ENCODE data around the gene RIC8B. TPM values are rescaled to one million over a fixed set of nuclear protein-coding genes. Genes with fewer than 3 reads are reported as not detected.

Gene RIC8B
- polyA plus RNA-seq, 1 donor (not counting 4 experiments of a cell fraction or from before 2014, with no cell fraction given), result 6.8 TPM

DNA sequence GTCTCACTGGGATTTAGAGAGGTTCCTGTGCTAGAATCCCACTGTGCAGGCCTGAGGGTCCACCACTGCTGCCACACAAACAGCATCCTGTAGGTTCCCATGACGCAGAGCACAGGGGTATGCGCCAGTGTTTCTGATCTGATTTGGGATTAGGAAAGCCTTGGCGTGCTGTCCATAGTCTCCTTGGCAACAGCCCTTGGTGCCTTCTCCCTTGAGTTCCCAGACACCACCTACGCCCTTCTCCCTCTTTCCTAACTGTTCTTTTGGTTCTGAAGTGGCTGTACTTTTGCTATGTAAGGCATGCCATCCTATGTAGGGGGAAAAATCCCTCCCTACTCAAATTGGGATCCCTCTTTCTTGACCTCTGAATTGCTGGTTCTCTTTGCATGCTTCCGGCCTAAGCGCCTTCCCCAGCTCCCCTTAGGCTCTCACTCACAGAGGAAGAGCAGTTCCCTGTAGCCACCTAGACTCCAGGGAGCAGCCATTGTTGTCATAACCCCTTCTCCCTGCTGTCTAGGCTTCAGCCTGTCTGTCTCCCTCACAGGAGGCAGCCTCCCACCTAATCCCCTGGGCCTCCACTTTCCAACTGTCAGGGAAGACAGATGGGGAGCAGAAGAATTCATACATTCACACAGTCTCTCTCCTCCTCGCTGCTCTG is 14.8 kb upstream of the RIC8B start:
- TF ChIP-seq, protein P1, sequence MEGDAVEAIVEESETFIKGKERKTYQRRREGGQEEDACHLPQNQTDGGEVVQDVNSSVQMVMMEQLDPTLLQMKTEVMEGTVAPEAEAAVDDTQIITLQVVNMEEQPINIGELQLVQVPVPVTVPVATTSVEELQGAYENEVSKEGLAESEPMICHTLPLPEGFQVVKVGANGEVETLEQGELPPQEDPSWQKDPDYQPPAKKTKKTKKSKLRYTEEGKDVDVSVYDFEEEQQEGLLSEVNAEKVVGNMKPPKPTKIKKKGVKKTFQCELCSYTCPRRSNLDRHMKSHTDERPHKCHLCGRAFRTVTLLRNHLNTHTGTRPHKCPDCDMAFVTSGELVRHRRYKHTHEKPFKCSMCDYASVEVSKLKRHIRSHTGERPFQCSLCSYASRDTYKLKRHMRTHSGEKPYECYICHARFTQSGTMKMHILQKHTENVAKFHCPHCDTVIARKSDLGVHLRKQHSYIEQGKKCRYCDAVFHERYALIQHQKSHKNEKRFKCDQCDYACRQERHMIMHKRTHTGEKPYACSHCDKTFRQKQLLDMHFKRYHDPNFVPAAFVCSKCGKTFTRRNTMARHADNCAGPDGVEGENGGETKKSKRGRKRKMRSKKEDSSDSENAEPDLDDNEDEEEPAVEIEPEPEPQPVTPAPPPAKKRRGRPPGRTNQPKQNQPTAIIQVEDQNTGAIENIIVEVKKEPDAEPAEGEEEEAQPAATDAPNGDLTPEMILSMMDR (optimal IDR thresholded peaks at IDR 0.05 in 1 of 3, IDR thresholded peaks at IDR 0.05 in 1 of 3, conservative IDR thresholded peaks at IDR 0.05 in 1 of 3; ENCODE audit: extremely low read depth in 1 of 3, insufficient read depth in 2 of 3, low read length in 3 of 3), result no peak
- no peak for TF ChIP-seq EZH2 (IDR thresholded peaks at IDR 0.05; ENCODE audit: low read length)
- H3K27me3 ChIP-seq (ENCODE audit: control insufficient read depth, extremely low read depth, insufficient read depth, low read length), result peaks cover 4% of the 10 kb centered on the region
- no peaks in the 10 kb centered on the region for H3K79me2 ChIP-seq (ENCODE audit: control insufficient read depth, insufficient read depth, low read length)
- no peak overlapping the region for H3K9ac ChIP-seq (ENCODE audit: control insufficient read depth, extremely low read depth, insufficient read depth, low read length)
- H3K27ac ChIP-seq (ENCODE audit: control insufficient read depth, insufficient read depth, low read length), result no peak overlapping the region
- DNase-seq (ENCODE audit: low read depth, low spot score) (no peak), FAIRE-seq (no peak)
- no peaks in the 10 kb centered on the region for H4K20me1 ChIP-seq (ENCODE audit: control insufficient read depth, extremely low read depth, insufficient read depth, low read length)
- H3K4me1 ChIP-seq (ENCODE audit: control insufficient read depth, extremely low read depth, insufficient read depth, low read length), result no peaks in the 10 kb centered on the region
- no peaks in the 10 kb centered on the region for H3K36me3 ChIP-seq (ENCODE audit: control insufficient read depth in 2 of 2, extremely low read depth in 1 of 2, insufficient read depth in 2 of 2, low read length in 2 of 2)
- H2AFZ ChIP-seq (ENCODE audit: control insufficient read depth, low read length), result no peak overlapping the region
- no peak overlapping the region for H3K4me2 ChIP-seq (ENCODE audit: control insufficient read depth, extremely low read depth, insufficient read depth, low read depth, low read length)
- no peak overlapping the region for H3K4me3 ChIP-seq (ENCODE audit: control insufficient read depth in 2 of 3, extremely low read depth in 1 of 3, insufficient read depth in 2 of 3, low read depth in 1 of 3, low read length in 3 of 3)
- dilution Hi-C loops (cut with MboI; ENCODE audit: extremely low pct_ligation_motif_present, low sequenced_read_pairs), result no loop called here
- no peaks in the 10 kb centered on the region for H3K9me1 ChIP-seq (ENCODE audit: control insufficient read depth, extremely low read depth, insufficient read depth, low read length)
- H3K9me3 ChIP-seq (ENCODE audit: control insufficient read depth, low read depth, low read length), result no peaks in the 10 kb centered on the region

DNA sequence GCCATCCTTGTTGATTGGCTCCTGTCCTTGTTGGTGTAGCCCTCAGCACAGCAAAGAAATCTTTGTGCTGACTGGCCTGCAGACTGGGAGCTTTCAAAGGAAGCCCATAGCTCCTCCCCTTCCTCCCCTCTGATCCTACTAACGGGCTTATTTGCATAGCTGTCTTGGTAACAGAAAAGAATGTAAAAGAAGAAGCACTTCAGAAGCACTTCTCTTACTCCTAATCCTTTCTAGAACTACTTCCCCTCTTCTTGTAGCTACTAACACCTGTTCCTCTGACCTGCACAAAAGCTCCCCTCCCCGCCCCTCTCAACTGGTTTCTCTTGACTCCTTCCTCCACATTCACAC is 14.3 kb upstream of the RIC8B start:
- no peaks in the 10 kb centered on the region for H3K36me3 ChIP-seq (ENCODE audit: control insufficient read depth in 2 of 2, extremely low read depth in 1 of 2, insufficient read depth in 2 of 2, low read length in 2 of 2)
- no peaks in the 10 kb centered on the region for H3K9me3 ChIP-seq (ENCODE audit: control insufficient read depth, low read depth, low read length)
- no peaks in the 10 kb centered on the region for H3K79me2 ChIP-seq (ENCODE audit: control insufficient read depth, insufficient read depth, low read length)
- H2AFZ ChIP-seq (ENCODE audit: control insufficient read depth, low read length), result no peak overlapping the region
- H4K20me1 ChIP-seq (ENCODE audit: control insufficient read depth, extremely low read depth, insufficient read depth, low read length), result no peaks in the 10 kb centered on the region
- H3K9me1 ChIP-seq (ENCODE audit: control insufficient read depth, extremely low read depth, insufficient read depth, low read length), result no peaks in the 10 kb centered on the region
- H3K4me1 ChIP-seq (ENCODE audit: control insufficient read depth, extremely low read depth, insufficient read depth, low read length), result no peaks in the 10 kb centered on the region
- dilution Hi-C loops (cut with MboI; ENCODE audit: extremely low pct_ligation_motif_present, low sequenced_read_pairs), result no loop called here
- H3K27me3 ChIP-seq (ENCODE audit: control insufficient read depth, extremely low read depth, insufficient read depth, low read length), result peaks cover 4% of the 10 kb centered on the region
- no peak for TF ChIP-seq EZH2 (IDR thresholded peaks at IDR 0.05; ENCODE audit: low read length)
- TF ChIP-seq, protein P1 (optimal IDR thresholded peaks at IDR 0.05 in 1 of 3, IDR thresholded peaks at IDR 0.05 in 1 of 3, conservative IDR thresholded peaks at IDR 0.05 in 1 of 3; ENCODE audit: extremely low read depth in 1 of 3, insufficient read depth in 2 of 3, low read length in 3 of 3), result no peak
- H3K4me2 ChIP-seq (ENCODE audit: control insufficient read depth, extremely low read depth, insufficient read depth, low read depth, low read length), result no peak overlapping the region
- H3K27ac ChIP-seq (ENCODE audit: control insufficient read depth, insufficient read depth, low read length), result no peak overlapping the region
- no peak overlapping the region for H3K9ac ChIP-seq (ENCODE audit: control insufficient read depth, extremely low read depth, insufficient read depth, low read length)
- DNase-seq (ENCODE audit: low read depth, low spot score) (no peak), FAIRE-seq (no peak)
- no peak overlapping the region for H3K4me3 ChIP-seq (ENCODE audit: control insufficient read depth in 2 of 3, extremely low read depth in 1 of 3, insufficient read depth in 2 of 3, low read depth in 1 of 3, low read length in 3 of 3)

Measured in keratinocyte (primary cell).